ENCODE results near the gene WDR3. TPM values are rescaled to one million over a fixed set of nuclear protein-coding genes. Genes with fewer than 3 reads are reported as not detected.

Gene WDR3
- total RNA-seq, 1 donor from 2014 or later = 27.8 TPM

- intact Hi-C loops (cut with micrococcal nuclease) = no loop called here
Observed at GRCh38 chr1:117933769-117934168, 4.2 kb downstream of the WDR3 start.

- intact Hi-C loops (cut with micrococcal nuclease) = no loop called here
Observed at GRCh38 chr1:117942293-117942692, 12.8 kb downstream of the WDR3 start.

GRCh38 chr1:117952386-117952785 is 22.8 kb downstream of the WDR3 start:
- intact Hi-C loops (cut with micrococcal nuclease) = no loop called here

- intact Hi-C loops (cut with micrococcal nuclease) = no loop called here
Observed at GRCh38 chr1:117959364-117959763, 29.8 kb downstream of the WDR3 start.

- intact Hi-C loops (cut with micrococcal nuclease) = no loop called here
Observed at GRCh38 chr1:117964290-117965038, 34.9 kb downstream of the WDR3 start.

- intact Hi-C loops (cut with micrococcal nuclease) = no loop called here
Observed at GRCh38 chr1:117967477-117967876, 37.9 kb downstream of the WDR3 start.

GRCh38 chr1:117967881-117968280 is 38.3 kb downstream of the WDR3 start:
- intact Hi-C loops (cut with micrococcal nuclease) = no loop called here

GRCh38 chr1:117970252-117970651 is 40.7 kb downstream of the WDR3 start:
- intact Hi-C loops (cut with micrococcal nuclease) = no loop called here

GRCh38 chr1:117971777-117972176 is 42.2 kb downstream of the WDR3 start:
- intact Hi-C loops (cut with micrococcal nuclease) = no loop called here

GRCh38 chr1:117976381-117976780 is 46.8 kb downstream of the WDR3 start:
- intact Hi-C loops (cut with micrococcal nuclease) = no loop called here

GRCh38 chr1:117981455-117982192 is 52.1 kb downstream of the WDR3 start:
- intact Hi-C loops (cut with micrococcal nuclease) = no loop called here

GRCh38 chr1:117985239-117985638 is 55.7 kb downstream of the WDR3 start:
- intact Hi-C loops (cut with micrococcal nuclease) = no loop called here

GRCh38 chr1:117985973-117986372 is 56.4 kb downstream of the WDR3 start:
- intact Hi-C loops (cut with micrococcal nuclease) = no loop called here

- intact Hi-C loops (cut with micrococcal nuclease) = no loop called here
Observed at GRCh38 chr1:118004312-118004711, 74.8 kb downstream of the WDR3 start.

- intact Hi-C loops (cut with micrococcal nuclease) = no loop called here
Observed at GRCh38 chr1:118007391-118007790, 77.9 kb downstream of the WDR3 start.

GRCh38 chr1:118008011-118008410 is 78.5 kb downstream of the WDR3 start:
- intact Hi-C loops (cut with micrococcal nuclease) = no loop called here

GRCh38 chr1:118012515-118013124 is 83.1 kb downstream of the WDR3 start:
- intact Hi-C loops (cut with micrococcal nuclease) = no loop called here

- intact Hi-C loops (cut with micrococcal nuclease) = no loop called here
Observed at GRCh38 chr1:118013336-118013735, 83.8 kb downstream of the WDR3 start.

- intact Hi-C loops (cut with micrococcal nuclease) = no loop called here
Observed at GRCh38 chr1:118013938-118014337, 84.4 kb downstream of the WDR3 start.

All from T-helper 2 cell treated with Interferon-gamma antibody and Interleukin-4, amounts not matched to agents 100 ng/mL and 5 ng/mL, for 36 hours (primary cell).